A673 (cell line): Measurements from ENCODE around the gene ARMC12.

Source experiments
- CTCF ChIP-seq: fragments of 300-800, 200-600 bp; sonication (generic); conservative IDR thresholded peaks from 2 replicates; pipeline ENCODE4 v1.5.1; 2017; ENCODE audit warnings: low read depth, mild to moderate bottlenecking, antibody characterized with exemption, low read length, moderate library complexity, mixed read lengths
- EZH2 ChIP-seq: fragments of 200-600 bp; sonication (generic); IDR thresholded peaks from 2 replicates; pipeline ENCODE4 v1.6.1; 2017; ENCODE audit warnings: borderline replicate concordance, low read depth, mild to moderate bottlenecking, mixed read lengths, antibody characterized with exemption, low read length; ENCODE audit not compliant: poor library complexity, severe bottlenecking

GRCh38 chr6:35708585-35708984 lies 28.2 kb upstream of the ARMC12 start:
- no peak for TF ChIP-seq CTCF
- no peak for TF ChIP-seq EZH2
